Measurements from ENCODE around the gene IRF8.

- TF ChIP-seq CTCF (IDR thresholded peaks at IDR 0.05; ENCODE audit: low read depth, low read length, poor library complexity, severe bottlenecking) (no peak), EZH2phosphoT487 (IDR thresholded peaks at IDR 0.05; ENCODE audit: borderline replicate concordance, low read length) (no peak)
These were observed 64.9 kb downstream of the IRF8 start for GRCh38 chr16:85963753-85964285.

All from DOHH2 (cell line).